ENCODE measurements around the gene THEM4. TPM values are rescaled to one million over a fixed set of nuclear protein-coding genes. Genes with fewer than 3 reads are reported as not detected.
A peak's percentile ranks its signal among the peaks of the same experiment; 100 is the strongest.

THEM4 gene
- 10 to 100 TPM in 1 of 2 donors, 1 to 10 TPM in 1; 7.7 to 23.3 TPM for total RNA-seq

DNA sequence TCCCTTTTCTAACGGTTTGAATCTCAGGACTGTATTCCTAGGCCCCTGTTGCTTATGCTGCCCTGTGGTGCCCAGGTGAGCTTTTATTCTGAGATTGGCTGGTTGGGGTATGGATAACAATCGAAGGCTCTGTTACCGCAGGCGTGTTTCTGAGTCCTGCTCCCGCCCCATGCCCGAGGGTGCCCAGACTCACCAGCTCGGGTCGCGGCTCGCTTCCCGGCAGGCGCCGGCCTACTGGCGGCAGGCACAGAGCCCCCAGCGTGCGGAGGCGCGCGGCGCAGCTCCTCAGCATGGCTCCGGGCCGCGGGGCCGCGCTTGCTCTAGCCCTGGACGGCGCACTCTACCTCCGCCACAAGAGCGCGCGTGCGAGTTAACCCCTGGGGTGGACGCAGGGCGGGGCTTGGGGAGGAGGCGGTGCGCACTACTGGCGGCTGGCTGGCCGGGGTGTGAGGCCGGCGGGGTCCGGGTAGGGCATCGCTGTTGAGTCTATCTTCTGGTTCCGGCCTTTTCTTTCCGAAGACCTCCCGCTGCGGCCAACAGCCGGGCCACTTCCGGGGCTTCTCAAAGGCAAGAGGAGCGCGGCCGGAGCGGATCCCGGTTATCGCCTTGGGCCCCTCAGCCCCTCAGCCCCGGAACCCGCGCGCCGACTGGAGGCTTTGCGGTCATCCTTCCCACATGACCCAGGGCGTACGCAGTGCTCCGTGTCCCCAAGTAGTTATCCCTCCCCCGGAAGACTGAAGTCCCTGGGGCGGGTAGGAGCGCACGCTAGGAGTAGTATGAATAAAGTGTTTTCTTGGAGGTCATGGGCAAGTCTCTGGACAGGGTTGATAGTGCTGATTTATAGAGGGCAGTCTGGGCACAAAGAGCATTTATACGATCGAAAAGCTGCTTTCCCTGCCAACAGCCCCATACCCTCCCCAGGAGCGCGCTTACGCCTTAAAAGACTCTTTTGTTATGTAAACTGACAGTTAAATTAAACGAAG, at the start of gene THEM4:
Gene THEM4 (minus strand): TSS at position 345 of the 983 bp plus-strand sequence. CDS start 53 bp downstream, at position 292.
- H3K36me3 ChIP-seq, result no peaks in the 10 kb centered on the region
- peak; percentile 94 for ATAC-seq (ENCODE audit: insufficient number of reproducible peaks, low FRiP score, low read depth)
- H3K27me3 ChIP-seq (replicated peaks; ENCODE audit: insufficient read depth), result no peaks in the 10 kb centered on the region
- peaks cover 3 to 20% of the 10 kb centered on the region in 2 donors for H3K4me1 ChIP-seq (ENCODE audit: control insufficient read depth in 1 of 2, low read depth in 2 of 2)
- H3K9me3 ChIP-seq, result no peaks in the 10 kb centered on the region
- DNase-seq (ENCODE audit: low spot score), result peak; percentile 95
- TF ChIP-seq, protein P1, sequence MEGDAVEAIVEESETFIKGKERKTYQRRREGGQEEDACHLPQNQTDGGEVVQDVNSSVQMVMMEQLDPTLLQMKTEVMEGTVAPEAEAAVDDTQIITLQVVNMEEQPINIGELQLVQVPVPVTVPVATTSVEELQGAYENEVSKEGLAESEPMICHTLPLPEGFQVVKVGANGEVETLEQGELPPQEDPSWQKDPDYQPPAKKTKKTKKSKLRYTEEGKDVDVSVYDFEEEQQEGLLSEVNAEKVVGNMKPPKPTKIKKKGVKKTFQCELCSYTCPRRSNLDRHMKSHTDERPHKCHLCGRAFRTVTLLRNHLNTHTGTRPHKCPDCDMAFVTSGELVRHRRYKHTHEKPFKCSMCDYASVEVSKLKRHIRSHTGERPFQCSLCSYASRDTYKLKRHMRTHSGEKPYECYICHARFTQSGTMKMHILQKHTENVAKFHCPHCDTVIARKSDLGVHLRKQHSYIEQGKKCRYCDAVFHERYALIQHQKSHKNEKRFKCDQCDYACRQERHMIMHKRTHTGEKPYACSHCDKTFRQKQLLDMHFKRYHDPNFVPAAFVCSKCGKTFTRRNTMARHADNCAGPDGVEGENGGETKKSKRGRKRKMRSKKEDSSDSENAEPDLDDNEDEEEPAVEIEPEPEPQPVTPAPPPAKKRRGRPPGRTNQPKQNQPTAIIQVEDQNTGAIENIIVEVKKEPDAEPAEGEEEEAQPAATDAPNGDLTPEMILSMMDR (IDR thresholded peaks at IDR 0.05), result peak; percentile 42
- peak within 1 kb of the TSS; percentile 85 to 87 for H3K27ac ChIP-seq
- H3K4me3 ChIP-seq, result peak within 1 kb of the TSS; percentile 72

DNA sequence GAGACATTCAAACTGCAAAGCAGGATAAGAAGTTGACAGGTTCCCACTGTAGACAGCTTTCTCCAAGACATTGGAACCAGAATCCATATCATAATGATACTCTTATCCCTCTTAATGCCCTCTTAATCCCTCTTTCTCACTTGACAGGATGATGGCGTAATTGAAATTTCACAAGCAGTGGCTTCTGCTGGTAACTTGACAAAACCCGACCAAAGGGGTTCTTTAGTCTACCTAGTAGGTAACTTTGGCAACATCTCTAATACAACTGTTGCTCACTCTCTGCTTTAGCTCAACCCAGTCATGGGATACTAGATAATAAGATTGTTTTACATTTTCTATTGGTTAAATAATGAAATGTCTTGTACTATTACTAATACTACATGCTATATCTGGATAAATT, 49.6 kb upstream of the THEM4 start:
- no peaks in the 10 kb centered on the region for H3K36me3 ChIP-seq
- TF ChIP-seq, protein P1 (IDR thresholded peaks at IDR 0.05), result no peak
- DNase-seq (ENCODE audit: low spot score), result no peak

GRCh38 chr1:151956957-151957497, 47.7 kb upstream of the THEM4 start:
- H3K27ac ChIP-seq, result no peak overlapping the region
- TF ChIP-seq, protein P1 (IDR thresholded peaks at IDR 0.05), result no peak
- ATAC-seq (ENCODE audit: insufficient number of reproducible peaks, low FRiP score, low read depth), result no peak
- no peaks in the 10 kb centered on the region for H3K9me3 ChIP-seq
- no peaks in the 10 kb centered on the region for H3K36me3 ChIP-seq
- no peaks in the 10 kb centered on the region for H3K4me1 ChIP-seq (ENCODE audit: control insufficient read depth in 1 of 2, low read depth in 2 of 2)
- no peaks in the 10 kb centered on the region for H3K27me3 ChIP-seq (replicated peaks; ENCODE audit: insufficient read depth)
- DNase-seq (ENCODE audit: low spot score), result no peak
- H3K4me3 ChIP-seq, result no peak overlapping the region

More for the DNA sequence above, 49.6 kb upstream of the THEM4 start:
- no peaks in the 10 kb centered on the region for H3K9me3 ChIP-seq
- no peak overlapping the region for H3K27ac ChIP-seq
- H3K27me3 ChIP-seq (replicated peaks; ENCODE audit: insufficient read depth), result no peaks in the 10 kb centered on the region
- no peaks in the 10 kb centered on the region for H3K4me1 ChIP-seq (ENCODE audit: control insufficient read depth in 1 of 2, low read depth in 2 of 2)
- ATAC-seq (ENCODE audit: insufficient number of reproducible peaks, low FRiP score, low read depth), result no peak
- no peak overlapping the region for H3K4me3 ChIP-seq

- ATAC-seq (ENCODE audit: insufficient number of reproducible peaks, low FRiP score, low read depth), result no peak
- Histone ChIP-seq H3K27ac (no peak overlapping the region), H3K36me3 (no peaks in the 10 kb centered on the region), H3K27me3 (replicated peaks; ENCODE audit: insufficient read depth) (no peaks in the 10 kb centered on the region), H3K4me1 (ENCODE audit: control insufficient read depth in 1 of 2, low read depth in 2 of 2) (no peaks in the 10 kb centered on the region), H3K4me3 (no peak overlapping the region), H3K9me3 (no peaks in the 10 kb centered on the region)
- TF ChIP-seq, protein P1 (IDR thresholded peaks at IDR 0.05), result no peak
- DNase-seq (ENCODE audit: low spot score), result no peak
Observed at GRCh38 chr1:151953409-151954094, 44.2 kb upstream of the THEM4 start.

GRCh38 chr1:151952811-151953210, 43.5 kb upstream of the THEM4 start:
- no peak overlapping the region for H3K4me3 ChIP-seq
- TF ChIP-seq, protein P1 (IDR thresholded peaks at IDR 0.05), result no peak
- no peaks in the 10 kb centered on the region for H3K36me3 ChIP-seq
- no peaks in the 10 kb centered on the region for H3K9me3 ChIP-seq
- H3K27me3 ChIP-seq (replicated peaks; ENCODE audit: insufficient read depth), result no peaks in the 10 kb centered on the region
- no peak for ATAC-seq (ENCODE audit: insufficient number of reproducible peaks, low FRiP score, low read depth)
- H3K27ac ChIP-seq, result no peak overlapping the region
- no peak for DNase-seq (ENCODE audit: low spot score)
- H3K4me1 ChIP-seq (ENCODE audit: control insufficient read depth in 1 of 2, low read depth in 2 of 2), result no peaks in the 10 kb centered on the region
